Ramos (cell line): ENCODE data around the gene LRMDA.

Source experiments
- in situ Hi-C: fragments of 300-500 bp; cut with MboI; formaldehyde crosslinking; loops from one replicate; pipeline ENCODE4 v1.14.3; 2022; ENCODE audit warnings: low sequenced_read_pairs; ENCODE audit not compliant: unreplicated experiment

Gene LRMDA

GRCh38 chr10:75418293-75418692 is 13.1 kb upstream of the LRMDA start:
- in situ Hi-C loops, result no loop called here

GRCh38 chr10:75418712-75419111 is 12.7 kb upstream of the LRMDA start:
- in situ Hi-C loops, result no loop called here

- in situ Hi-C loops, result no loop called here
Measured at GRCh38 chr10:75422913-75423312, 8.5 kb upstream of the LRMDA start.

- in situ Hi-C loops, result no loop called here
Measured at GRCh38 chr10:75424571-75424970, 6.9 kb upstream of the LRMDA start.

- in situ Hi-C loops, result no loop called here
Measured at GRCh38 chr10:75425291-75426079, 5.9 kb upstream of the LRMDA start.

- in situ Hi-C loops, result no loop called here
Measured at GRCh38 chr10:75426880-75427279, 4.5 kb upstream of the LRMDA start.

GRCh38 chr10:75427951-75428350 is 3.5 kb upstream of the LRMDA start:
- in situ Hi-C loops, result no loop called here

- in situ Hi-C loops, result no loop called here
Measured at GRCh38 chr10:75428434-75429158, 2.8 kb upstream of the LRMDA start.

- in situ Hi-C loops, result no loop called here
Measured at GRCh38 chr10:75429159-75429827, 2.1 kb upstream of the LRMDA start.

- in situ Hi-C loops, result no loop called here
Measured at GRCh38 chr10:75430000-75430763, 1.2 kb upstream of the LRMDA start.

GRCh38 chr10:75432176-75432575 is 752 bp downstream of the LRMDA start:
- in situ Hi-C loops, result no loop called here

GRCh38 chr10:75432763-75433162 is 1.3 kb downstream of the LRMDA start:
- in situ Hi-C loops, result no loop called here

GRCh38 chr10:75433216-75433615 is 1.8 kb downstream of the LRMDA start:
- in situ Hi-C loops, result no loop called here

GRCh38 chr10:75434291-75434690 is 2.9 kb downstream of the LRMDA start:
- in situ Hi-C loops, result no loop called here

- in situ Hi-C loops, result no loop called here
Measured at GRCh38 chr10:75435291-75435690, 3.9 kb downstream of the LRMDA start.

GRCh38 chr10:75436896-75437295 is 5.5 kb downstream of the LRMDA start:
- in situ Hi-C loops, result no loop called here

- in situ Hi-C loops, result no loop called here
Measured at GRCh38 chr10:75437693-75438092, 6.3 kb downstream of the LRMDA start.

GRCh38 chr10:75438275-75438674 is 6.9 kb downstream of the LRMDA start:
- in situ Hi-C loops, result no loop called here

GRCh38 chr10:75439811-75440210 is 8.4 kb downstream of the LRMDA start:
- in situ Hi-C loops, result no loop called here

GRCh38 chr10:75440271-75440793 is 8.9 kb downstream of the LRMDA start:
- in situ Hi-C loops, result no loop called here
